HL-60/S4 (cell line): ENCODE data around the gene OSTM1.

Experiments used
- in situ Hi-C: fragments of 300-500 bp; cut with MboI; formaldehyde crosslinking; loops from 2 replicates; pipeline ENCODE4 v1.14.3; 2022; ENCODE audit warnings: low sequenced_read_pairs

OSTM1 gene

DNA sequence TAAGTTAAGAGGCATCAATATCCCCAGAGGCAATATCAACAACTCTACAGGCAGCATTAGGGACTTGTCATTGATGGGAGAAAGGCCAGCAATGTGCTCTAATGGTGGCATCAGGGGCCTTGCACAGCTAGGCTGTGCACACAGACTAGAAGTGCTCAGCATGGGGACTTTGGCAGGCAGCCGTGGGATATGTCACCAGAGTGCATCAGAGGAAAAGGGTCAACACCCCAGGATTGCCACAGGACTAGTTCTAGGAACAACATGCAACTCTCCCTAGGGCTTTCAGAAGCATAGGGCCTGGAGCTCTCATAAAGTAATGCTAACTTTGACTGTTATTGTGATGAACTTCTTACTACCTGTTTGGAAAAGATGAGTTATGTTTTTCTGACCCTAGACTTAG lies 32.2 kb upstream of the OSTM1 start:
- in situ Hi-C loops = loop anchor here (25.0 kb wide), 1 partner anchor 981 kb away; the partner anchor contains the start of genes CEP57L1 and SESN1

DNA sequence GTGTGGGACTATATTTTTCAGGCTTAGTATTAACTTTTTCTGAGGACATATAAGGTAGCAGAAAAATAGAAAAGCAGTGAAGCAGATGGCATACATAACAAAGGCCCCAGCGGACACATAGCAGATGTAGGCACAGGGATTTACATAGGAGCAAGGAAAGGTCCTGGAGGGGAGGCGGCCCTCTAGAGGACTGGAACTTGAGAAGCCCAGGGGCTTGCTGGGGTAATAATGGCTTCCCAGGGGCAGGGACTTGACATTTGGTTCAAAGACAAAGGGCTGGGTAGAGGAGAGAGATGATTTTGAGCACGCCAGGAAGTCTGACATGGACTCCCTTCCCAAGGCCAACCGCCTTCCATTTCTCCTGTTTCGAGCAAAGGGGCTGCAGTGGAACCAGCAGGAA lies 31.7 kb upstream of the OSTM1 start:
- in situ Hi-C loops = loop anchor here (25.0 kb wide), 1 partner anchor 981 kb away; the partner anchor contains the start of genes CEP57L1 and SESN1

DNA sequence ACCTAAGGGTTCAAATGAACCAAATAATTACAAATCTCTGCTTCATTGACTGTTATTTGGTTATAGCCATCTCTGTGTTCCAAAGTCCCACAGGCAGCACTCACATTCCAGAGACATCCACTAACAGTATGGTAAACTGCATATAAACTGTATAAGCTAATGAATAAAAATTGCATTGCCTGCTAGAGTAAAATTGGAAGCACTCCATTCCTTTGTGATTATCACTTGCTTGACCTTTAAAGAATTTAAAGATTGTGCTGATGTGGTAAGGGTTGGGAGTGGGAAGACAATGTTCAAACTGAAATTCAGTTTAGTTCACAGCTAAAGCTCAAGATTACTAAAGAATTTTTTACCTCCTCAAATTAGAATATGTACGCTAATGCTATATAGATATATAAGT lies 31.0 kb upstream of the OSTM1 start:
- in situ Hi-C loops = loop anchor here (25.0 kb wide), 1 partner anchor 982 kb away; the partner anchor contains the start of genes CEP57L1 and SESN1

DNA sequence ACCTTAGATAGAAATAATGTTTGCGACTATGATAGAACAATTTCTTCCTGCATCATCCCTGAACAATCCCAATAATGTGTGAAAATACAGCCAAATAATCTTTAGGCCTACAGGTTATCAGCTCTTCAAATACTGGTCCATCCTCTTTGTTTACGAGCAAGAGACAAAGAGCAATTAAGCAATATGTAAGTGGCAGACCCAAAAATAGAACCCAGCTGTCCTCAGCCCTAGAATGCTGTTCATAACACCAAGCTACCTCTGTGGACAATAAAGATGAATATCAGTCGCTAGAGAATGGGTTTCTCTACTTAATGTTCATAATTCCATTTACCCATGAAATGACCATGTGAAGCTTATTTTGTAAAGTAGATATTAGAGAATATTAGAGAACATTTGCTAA lies 28.4 kb upstream of the OSTM1 start:
- in situ Hi-C loops = loop anchor here (25.0 kb wide), 1 partner anchor 984 kb away; the partner anchor contains the start of genes CEP57L1 and SESN1

DNA sequence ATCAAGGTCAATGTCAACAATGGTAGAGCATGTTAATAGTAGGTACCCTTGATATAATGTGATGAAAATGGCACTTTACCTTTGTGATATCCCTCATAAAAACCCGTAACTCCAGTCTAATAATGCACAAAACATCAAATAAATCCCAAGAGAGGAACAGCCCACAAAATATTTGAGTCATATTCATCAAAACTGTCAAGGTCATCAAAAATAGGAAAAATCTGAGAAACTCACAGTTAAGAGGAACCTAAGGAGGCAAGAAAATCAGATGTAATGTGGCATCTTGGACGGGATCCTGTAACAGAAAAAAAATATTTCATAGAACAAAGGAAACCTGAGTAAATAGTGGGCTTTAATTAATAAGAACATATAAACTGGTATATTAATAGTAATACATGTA lies 25.5 kb upstream of the OSTM1 start:
- in situ Hi-C loops = loop anchor here (25.0 kb wide), 1 partner anchor 987 kb away; the partner anchor contains the start of genes CEP57L1 and SESN1

DNA sequence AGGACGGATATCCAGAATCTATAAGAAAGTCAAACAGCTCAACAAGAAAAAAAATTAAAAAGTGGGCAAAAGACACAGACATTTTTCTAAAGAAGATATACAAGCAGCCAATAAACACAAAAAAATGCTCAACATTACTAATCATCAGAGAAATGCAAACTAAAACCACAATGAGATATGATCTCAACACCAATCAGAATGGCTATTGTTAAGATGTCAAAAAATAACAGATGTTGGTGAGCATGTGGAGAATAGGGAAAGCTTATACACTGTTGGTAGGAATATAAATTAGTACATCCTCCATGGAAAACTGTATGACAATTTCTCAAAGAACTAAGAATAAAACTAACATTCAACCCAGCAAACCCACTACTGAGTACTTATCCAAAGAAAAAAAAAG lies 23.3 kb upstream of the OSTM1 start:
- in situ Hi-C loops = no loop called here

GRCh38 chr6:108093781-108094300 lies 19.3 kb upstream of the OSTM1 start:
- in situ Hi-C loops = no loop called here

DNA sequence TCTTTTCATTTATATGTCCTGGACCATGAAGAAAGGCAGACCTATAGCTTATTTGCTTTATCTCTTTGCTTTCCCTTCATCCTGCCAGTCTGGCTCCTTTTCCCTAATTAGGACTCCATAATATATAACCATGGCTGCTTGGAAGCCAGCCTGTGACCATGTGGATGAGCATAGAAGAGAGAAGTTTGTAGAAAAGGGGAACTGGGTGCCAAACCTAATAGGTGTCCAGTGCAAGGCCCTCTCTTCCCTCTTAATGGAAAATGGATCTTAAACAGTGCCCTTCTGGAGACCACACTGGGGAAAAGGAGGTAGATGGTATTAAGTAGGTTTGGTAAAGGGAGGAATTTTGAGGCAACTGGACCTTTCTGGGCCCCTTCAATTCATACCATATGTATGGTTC lies 16.7 kb upstream of the OSTM1 start:
- in situ Hi-C loops = no loop called here

DNA sequence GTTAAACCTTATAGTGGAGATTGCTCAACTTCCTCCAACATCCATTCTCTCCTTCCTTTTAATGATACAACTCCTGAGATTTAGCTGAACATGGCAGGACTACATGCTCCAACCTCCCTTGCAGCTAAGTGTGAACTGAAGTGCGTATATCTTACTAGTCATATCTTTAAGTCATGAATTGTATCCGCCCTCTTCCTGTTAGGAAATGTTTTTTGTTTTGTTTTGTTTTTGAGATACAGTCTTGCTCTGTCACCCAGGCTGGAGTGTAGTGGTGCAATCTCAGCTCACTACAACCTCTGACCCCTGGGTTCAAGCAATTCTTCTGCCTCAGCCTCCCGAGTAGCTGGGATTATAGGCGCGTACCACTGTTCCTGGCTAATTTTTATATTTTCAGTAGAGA lies 8.8 kb upstream of the OSTM1 start:
- in situ Hi-C loops = no loop called here

DNA sequence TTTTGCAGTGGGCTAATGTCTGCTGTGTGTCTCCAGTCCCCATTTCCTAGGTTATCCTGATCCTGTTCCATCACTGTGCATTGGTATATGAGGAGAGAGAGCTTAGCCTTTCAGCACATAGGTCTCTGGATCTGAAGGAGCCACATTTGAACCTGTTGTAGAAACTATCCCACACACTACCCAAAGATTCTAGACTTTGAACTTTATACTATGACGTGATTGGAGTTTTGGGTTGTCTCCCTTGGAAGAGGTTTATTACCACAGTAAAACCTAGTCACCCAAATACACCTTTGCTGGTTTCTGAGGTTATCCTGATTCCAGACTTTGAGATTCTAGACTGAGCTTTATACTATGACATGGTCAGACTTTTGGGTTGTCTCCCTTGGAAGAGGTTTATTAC lies 8.0 kb upstream of the OSTM1 start:
- in situ Hi-C loops = no loop called here

- in situ Hi-C loops = no loop called here
These were observed 5.7 kb upstream of the OSTM1 start for GRCh38 chr6:108080010-108080780.

GRCh38 chr6:108078191-108078590 lies 3.6 kb upstream of the OSTM1 start:
- in situ Hi-C loops = no loop called here

GRCh38 chr6:108074057-108074358 lies 533 bp downstream of the OSTM1 start:
- in situ Hi-C loops = no loop called here

- in situ Hi-C loops = no loop called here
These were observed 2.7 kb downstream of the OSTM1 start for GRCh38 chr6:108071736-108072276.

- in situ Hi-C loops = no loop called here
These were observed 5.9 kb downstream of the OSTM1 start for GRCh38 chr6:108068618-108069017.

- in situ Hi-C loops = no loop called here
These were observed 6.4 kb downstream of the OSTM1 start for GRCh38 chr6:108068182-108068581.

DNA sequence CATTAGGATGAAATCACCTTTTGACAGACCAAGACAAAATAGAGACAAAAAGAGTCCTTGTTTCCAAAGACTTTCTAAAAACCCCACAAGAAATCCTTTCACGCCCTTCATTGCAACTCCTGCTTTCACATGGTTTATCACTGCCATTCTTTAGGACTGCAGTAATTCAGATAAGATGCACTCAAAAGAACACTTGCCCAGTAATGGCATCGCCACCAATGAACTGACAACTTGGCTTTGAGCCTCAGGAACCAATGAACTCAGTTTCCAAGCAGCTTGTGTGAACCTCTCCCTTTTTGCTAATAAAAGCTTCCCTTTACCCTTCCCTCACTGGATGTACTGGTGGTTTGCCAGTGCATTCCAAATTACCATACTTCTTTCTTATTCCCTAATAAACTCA lies 21.8 kb downstream of the OSTM1 start:
- in situ Hi-C loops = no loop called here

- in situ Hi-C loops = no loop called here
These were observed 23.1 kb downstream of the OSTM1 start for GRCh38 chr6:108051481-108051880.

DNA sequence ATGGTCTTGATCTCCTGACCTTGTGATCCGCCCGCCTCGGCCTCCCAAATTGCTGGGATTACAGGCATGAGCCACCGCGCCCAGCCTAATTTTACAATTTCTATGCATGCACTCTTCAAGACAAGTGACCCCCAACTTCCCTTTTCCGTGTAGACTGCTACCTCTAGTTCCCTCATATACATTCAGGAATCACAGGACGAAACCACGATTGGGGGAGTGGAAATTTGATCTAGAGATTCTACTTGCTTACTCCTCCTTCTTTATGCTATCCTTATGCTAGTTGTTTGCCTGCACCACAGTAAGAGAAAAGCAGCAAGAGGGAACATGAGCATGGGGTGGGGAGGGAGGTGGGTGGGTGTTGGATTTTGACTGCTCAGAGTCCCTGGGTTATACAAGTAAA lies 34.9 kb downstream of the OSTM1 start:
- in situ Hi-C loops = no loop called here

- in situ Hi-C loops = no loop called here
These were observed 37.7 kb downstream of the OSTM1 start for GRCh38 chr6:108036884-108037283.

DNA sequence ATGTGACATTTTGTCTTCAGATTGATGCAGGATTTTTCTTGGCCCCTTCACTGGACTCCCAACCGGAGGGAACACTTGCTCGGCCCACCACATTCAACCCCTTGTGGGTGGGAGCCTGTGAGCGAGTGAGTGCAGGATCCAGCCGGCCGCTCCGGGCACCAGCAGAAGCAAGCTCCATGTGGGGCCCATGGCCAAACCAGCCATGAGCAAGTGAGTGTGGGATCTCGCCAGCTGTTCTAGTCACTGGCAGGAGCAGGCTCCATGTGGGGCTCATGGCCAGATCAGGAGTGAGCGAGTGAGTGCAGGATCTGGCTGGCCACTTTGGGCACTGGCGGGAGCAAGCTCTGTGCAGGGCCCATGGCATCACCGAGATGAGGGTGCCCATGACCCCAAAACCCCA lies 42.6 kb downstream of the OSTM1 start:
- in situ Hi-C loops = no loop called here

DNA sequence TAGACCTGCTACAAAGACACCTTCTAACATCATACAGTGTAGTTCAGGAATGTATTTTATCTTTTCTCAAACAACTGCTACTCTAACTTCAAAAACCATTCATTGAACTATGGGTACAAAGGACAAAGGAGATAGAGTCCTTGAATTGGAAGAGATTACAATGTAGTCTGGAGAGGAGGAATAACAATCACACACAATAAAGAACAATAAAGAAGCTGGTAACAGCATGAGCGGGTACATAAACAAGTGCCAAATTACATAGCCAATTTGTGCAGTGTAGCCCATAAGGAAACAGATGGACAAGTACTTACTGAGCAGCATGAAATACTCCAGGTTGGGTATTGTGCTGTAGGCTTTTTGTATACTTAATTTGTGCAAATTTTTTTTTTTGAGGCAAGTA lies 44.3 kb downstream of the OSTM1 start:
- in situ Hi-C loops = no loop called here
